ENCODE measurements around the gene SEMA3G.

The SEMA3G gene

DNA sequence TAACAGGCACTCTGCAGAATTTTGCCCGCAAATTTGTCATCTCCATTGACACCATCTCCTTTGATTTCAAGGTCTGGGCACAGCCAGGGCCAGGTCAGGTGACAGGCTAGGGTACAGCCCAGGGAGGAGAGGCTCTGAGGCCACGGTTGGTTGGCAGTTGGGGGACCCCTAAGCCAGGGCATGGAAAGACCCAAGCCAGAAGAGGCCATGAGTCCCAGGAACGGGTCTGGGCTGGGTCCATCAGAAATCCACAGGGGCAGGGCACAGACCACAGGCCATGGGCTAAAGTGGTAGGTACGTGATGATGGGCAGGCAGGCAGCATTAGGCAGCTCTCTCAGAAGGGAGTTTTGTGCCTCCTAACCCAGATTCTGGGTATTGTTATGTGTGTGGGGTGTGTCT is 45.8 kb downstream of the SEMA3G start:
- H3K27me3 Mint-ChIP-seq (ENCODE audit: low read depth): no peaks in the 10 kb centered on the region
- H3K4me1 Mint-ChIP-seq (ENCODE audit: low read depth): no peaks in the 10 kb centered on the region
- peaks cover 27% of the 10 kb centered on the region for H3K36me3 Mint-ChIP-seq (ENCODE audit: low read depth)
- no peaks in the 10 kb centered on the region for H3K9me3 Mint-ChIP-seq
- DNase-seq (ENCODE audit: low spot score): no peak
- no peak overlapping the region for H3K27ac Mint-ChIP-seq
- H3K4me3 Mint-ChIP-seq: no peak overlapping the region

DNA sequence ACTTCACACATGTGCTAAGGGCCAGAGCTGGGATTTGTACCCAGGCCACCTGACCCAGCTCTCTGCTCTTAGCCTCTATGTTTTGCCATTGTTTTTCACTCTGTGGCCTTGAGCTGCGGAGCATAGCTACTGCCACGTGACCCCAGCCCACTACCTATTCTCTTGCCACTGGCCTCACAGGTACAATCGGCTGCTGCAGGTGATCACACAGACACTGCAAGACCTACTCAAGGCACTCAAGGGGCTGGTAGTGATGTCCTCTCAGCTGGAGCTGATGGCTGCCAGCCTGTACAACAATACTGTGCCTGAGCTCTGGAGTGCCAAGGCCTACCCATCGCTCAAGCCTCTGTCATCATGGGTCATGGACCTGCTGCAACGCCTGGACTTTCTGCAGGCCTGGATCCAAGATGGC is 46.2 kb downstream of the SEMA3G start:
- DNase-seq (ENCODE audit: low spot score): no peak
- Mint-ChIP-seq H3K4me3 (no peak overlapping the region), H3K27me3 (ENCODE audit: low read depth) (no peaks in the 10 kb centered on the region), H3K27ac (no peak overlapping the region), H3K9me3 (no peaks in the 10 kb centered on the region), H3K36me3 (ENCODE audit: low read depth) (peaks cover 22% of the 10 kb centered on the region), H3K4me1 (ENCODE audit: low read depth) (no peaks in the 10 kb centered on the region)

DNA sequence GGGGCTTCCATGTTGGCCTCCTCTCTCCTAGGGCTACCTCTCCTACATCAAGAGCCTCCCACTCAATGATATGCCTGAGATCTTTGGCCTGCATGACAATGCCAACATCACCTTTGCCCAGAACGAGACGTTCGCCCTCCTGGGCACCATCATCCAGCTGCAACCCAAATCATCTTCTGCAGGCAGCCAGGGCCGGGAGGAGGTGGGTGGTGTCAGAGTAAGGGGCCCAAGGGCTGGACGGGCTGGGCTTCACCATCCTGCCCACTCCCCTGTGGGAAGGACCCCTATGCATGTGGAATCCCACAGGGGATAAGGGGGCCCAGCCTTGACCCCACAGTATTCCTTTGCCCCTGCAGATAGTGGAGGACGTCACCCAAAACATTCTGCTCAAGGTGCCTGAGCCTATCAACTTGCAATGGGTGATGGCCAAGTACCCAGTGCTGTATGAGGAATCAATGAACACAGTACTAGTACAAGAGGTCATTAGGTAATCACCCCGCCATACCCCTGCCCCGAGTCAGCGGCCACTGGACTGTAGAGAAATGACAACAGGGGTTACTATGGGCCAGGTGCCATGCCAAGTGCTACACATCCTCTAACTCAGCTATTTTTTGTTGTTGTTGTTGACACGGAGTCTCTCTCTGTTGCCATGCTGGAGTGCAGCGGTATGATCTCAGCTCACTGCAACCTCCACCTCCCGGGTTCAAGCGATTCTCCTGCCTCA is 47.1 kb downstream of the SEMA3G start:
- DNase-seq (ENCODE audit: low spot score): no peak
- Mint-ChIP-seq H3K36me3 (ENCODE audit: low read depth) (peaks cover 17% of the 10 kb centered on the region), H3K27me3 (ENCODE audit: low read depth) (no peaks in the 10 kb centered on the region), H3K9me3 (no peaks in the 10 kb centered on the region), H3K4me1 (ENCODE audit: low read depth) (no peaks in the 10 kb centered on the region), H3K4me3 (no peak overlapping the region), H3K27ac (no peak overlapping the region)

DNA sequence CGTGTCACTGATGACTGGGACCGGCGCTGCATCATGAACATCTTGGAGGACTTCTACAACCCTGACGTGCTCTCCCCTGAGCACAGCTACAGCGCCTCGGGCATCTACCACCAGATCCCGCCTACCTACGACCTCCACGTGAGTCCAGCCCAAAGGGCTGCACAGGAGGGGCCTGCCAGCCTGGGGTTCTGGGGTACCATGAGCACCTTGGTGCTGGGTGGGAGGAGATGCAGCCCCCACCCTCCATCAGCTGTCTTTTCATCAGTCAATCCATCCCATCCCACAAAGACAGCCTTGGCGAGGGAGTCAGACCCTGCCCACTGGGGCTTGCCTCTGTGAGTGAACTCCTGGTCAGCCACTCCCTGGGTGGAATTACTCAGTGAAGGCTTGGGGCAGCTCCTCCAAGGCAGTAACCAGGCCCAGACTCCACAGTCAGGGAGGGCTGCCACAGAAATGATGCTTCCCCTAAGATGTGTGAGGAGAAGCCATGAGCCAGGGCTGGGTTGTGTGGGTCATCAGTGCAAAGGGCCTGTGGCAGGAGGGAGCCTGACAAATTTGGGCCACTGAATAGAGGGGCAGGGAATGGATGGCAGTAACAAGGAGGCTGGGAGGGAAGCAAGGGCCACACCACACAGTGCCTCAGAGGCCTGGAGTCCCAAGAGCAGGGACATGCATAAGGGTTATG is 47.9 kb downstream of the SEMA3G start:
- Mint-ChIP-seq H3K4me3 (no peak overlapping the region), H3K9me3 (no peaks in the 10 kb centered on the region), H3K36me3 (ENCODE audit: low read depth) (peaks cover 14% of the 10 kb centered on the region), H3K27ac (no peak overlapping the region), H3K27me3 (ENCODE audit: low read depth) (no peaks in the 10 kb centered on the region), H3K4me1 (ENCODE audit: low read depth) (no peaks in the 10 kb centered on the region)
- DNase-seq (ENCODE audit: low spot score): no peak

DNA sequence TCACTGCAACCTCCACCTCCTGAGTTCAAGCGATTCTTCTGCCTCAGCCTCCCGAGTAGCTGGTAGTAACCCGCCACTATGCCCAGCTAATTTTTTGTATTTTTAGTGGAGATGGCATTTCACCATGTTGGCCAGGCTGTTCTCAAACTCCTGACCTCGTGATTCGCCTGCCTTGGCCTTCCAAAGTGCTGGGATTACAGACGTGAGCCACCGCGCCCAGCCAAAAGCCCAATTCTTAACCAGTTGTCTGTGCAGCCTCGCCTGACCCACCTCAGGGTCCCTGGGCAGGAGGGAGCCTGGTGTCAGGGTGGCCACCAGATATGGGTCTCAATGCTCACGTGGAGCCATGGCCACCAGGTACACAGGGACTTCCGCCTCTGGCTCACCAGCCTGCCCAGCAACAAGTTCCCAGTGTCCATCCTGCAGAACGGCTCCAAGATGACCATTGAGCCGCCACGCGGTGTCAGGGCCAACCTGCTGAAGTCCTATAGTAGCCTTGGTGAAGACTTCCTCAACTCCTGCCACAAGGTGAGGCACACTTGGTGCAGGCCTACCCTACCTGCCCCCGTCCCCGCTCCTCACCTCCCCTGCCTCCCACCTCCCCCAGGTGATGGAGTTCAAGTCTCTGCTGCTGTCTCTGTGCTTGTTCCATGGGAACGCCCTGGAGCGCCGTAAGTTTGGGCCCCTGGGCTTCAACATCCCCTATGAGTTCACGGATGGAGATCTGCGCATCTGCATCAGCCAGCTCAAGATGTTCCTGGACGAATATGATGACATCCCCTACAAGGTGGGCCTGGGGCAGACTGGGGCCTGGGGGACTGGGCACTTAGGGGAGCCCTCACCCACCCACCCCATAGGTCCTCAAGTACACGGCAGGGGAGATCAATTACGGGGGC is 48.6 kb downstream of the SEMA3G start:
- H3K27ac Mint-ChIP-seq: no peak overlapping the region
- peaks cover 7% of the 10 kb centered on the region for H3K36me3 Mint-ChIP-seq (ENCODE audit: low read depth)

DNA sequence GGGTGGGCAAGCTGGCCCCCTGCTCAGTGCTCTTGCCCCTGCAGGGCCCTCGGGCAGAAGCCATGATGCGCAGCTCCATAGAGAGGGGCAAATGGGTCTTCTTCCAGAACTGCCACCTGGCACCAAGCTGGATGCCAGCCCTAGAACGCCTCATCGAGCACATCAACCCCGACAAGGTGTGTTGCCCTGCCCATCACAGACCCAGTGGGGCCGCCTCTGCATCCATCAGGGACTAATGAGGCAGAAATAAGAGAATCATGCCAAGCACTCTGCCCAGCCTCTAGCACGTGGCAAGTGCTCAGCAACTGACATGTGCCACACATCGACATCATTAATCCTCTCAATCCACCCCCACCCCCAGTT is 49.4 kb downstream of the SEMA3G start:
- Mint-ChIP-seq H3K27ac (no peak overlapping the region), H3K27me3 (ENCODE audit: low read depth) (no peaks in the 10 kb centered on the region), H3K36me3 (ENCODE audit: low read depth) (peaks cover 4% of the 10 kb centered on the region), H3K4me3 (no peak overlapping the region), H3K4me1 (ENCODE audit: low read depth) (no peaks in the 10 kb centered on the region), H3K9me3 (no peaks in the 10 kb centered on the region)
- no peak for DNase-seq (ENCODE audit: low spot score)

More for the DNA sequence above, 48.6 kb downstream of the SEMA3G start:
- H3K4me3 Mint-ChIP-seq: no peak overlapping the region
- no peaks in the 10 kb centered on the region for H3K27me3 Mint-ChIP-seq (ENCODE audit: low read depth)
- no peaks in the 10 kb centered on the region for H3K9me3 Mint-ChIP-seq
- no peaks in the 10 kb centered on the region for H3K4me1 Mint-ChIP-seq (ENCODE audit: low read depth)
- no peak for DNase-seq (ENCODE audit: low spot score)

DNA sequence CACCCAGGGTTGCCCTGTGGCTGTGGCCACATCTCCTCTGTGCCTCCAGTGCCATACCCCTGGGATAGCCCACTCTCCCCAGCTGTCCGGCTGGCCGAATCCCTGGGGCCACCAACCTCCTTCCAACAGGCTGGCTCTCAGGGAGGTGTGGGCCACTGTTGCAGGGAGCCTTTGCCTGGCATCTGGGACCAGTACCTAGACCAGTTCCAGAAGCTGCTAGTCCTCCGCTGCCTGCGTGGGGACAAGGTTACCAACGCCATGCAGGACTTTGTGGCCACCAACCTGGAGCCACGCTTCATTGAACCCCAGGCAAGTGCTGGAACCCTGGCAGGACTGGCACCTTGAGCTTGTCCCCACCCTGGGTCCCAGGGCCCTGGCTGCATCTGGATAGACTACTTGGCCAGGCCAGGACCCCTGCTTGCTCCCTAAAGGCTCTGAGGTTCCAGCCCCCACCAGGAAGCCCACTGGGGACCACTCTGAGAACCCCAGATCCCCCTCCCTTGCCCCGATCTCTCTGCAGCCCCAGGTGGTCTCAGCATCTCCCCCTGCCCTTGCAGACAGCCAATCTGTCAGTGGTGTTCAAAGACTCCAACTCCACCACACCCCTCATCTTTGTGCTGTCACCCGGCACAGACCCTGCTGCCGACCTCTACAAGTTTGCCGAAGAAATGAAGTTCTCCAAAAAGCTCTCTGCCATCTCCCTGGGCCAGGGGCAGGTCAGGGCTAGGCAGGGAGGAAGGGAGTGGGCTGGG is 50.0 kb downstream of the SEMA3G start:
- peaks cover 4% of the 10 kb centered on the region for H3K36me3 Mint-ChIP-seq (ENCODE audit: low read depth)

DNA sequence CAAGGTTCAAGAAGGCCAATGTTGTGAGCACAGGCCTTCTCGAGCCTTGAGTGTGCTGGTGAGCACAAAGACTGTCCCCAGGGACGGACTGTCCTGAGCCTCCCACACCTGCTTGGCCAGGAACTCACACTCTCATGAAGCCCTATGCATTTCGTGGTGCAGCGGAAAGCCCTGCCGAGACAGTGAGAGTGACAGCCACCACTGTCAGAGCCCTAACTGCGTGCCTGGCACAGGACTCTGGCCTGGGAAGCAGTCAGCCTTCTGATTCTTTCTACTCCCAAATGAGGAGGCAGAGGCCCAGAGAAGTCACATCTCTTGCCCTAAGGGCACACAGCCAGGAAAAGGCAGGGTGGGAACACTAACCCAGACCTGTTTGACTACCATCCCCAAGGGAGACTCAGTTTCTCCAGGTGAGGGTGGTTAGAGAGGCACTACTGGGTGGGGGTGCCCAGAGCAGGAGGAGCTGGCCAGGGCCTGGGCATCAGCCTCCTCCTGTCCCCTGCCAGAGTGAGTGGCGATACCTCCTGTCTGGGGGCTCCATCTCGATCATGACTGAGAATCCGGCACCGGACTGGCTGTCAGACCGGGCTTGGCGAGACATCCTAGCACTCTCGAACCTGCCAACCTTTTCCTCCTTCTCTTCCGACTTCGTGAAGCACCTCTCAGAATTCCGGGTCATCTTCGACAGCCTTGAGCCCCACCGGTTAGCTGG is 50.8 kb downstream of the SEMA3G start:
- Mint-ChIP-seq H3K4me3 (no peak overlapping the region), H3K36me3 (ENCODE audit: low read depth) (peaks cover 4% of the 10 kb centered on the region), H3K27ac (no peak overlapping the region), H3K4me1 (ENCODE audit: low read depth) (no peaks in the 10 kb centered on the region), H3K9me3 (no peaks in the 10 kb centered on the region), H3K27me3 (ENCODE audit: low read depth) (no peaks in the 10 kb centered on the region)
- no peak for DNase-seq (ENCODE audit: low spot score)

More for the DNA sequence above, 50.0 kb downstream of the SEMA3G start:
- no peak overlapping the region for H3K27ac Mint-ChIP-seq
- H3K4me3 Mint-ChIP-seq: no peak overlapping the region
- H3K9me3 Mint-ChIP-seq: no peaks in the 10 kb centered on the region
- no peaks in the 10 kb centered on the region for H3K4me1 Mint-ChIP-seq (ENCODE audit: low read depth)
- no peaks in the 10 kb centered on the region for H3K27me3 Mint-ChIP-seq (ENCODE audit: low read depth)
- no peak for DNase-seq (ENCODE audit: low spot score)

DNA sequence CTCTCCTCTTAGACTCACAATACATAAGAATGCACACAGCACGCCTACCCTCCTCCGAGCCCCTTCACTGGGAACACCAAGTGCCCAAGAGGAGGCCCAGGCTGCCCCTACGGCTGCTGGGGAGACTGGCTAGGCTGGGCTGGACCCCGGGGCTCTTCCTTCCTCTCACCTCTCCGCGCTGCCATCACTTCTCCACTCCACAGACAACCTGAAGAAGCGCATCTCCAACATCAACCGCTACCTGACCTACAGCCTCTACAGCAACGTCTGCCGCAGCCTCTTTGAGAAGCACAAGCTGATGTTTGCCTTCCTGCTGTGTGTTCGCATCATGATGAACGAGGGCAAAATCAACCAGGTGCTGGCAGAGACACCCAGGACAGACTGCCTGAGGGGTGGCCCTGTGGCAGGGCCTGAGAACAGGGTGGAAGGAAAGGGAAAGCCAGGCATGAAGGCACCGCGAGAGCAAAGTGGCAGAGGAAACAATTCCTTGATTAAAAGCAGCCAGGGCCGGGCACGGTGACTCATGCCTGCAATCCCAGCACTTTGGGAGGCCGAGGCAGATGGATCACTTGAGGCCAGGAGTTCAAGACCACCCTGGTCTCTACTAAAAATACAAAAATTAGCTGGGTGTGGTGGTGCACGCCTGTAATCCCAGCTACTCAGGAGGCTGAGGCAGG is 51.6 kb downstream of the SEMA3G start:
- H3K27me3 Mint-ChIP-seq (ENCODE audit: low read depth): no peaks in the 10 kb centered on the region
- no peaks in the 10 kb centered on the region for H3K9me3 Mint-ChIP-seq
- H3K27ac Mint-ChIP-seq: no peak overlapping the region
- no peak overlapping the region for H3K4me3 Mint-ChIP-seq
- H3K36me3 Mint-ChIP-seq (ENCODE audit: low read depth): peaks cover 6% of the 10 kb centered on the region
- no peak for DNase-seq (ENCODE audit: low spot score)
- H3K4me1 Mint-ChIP-seq (ENCODE audit: low read depth): no peaks in the 10 kb centered on the region

DNA sequence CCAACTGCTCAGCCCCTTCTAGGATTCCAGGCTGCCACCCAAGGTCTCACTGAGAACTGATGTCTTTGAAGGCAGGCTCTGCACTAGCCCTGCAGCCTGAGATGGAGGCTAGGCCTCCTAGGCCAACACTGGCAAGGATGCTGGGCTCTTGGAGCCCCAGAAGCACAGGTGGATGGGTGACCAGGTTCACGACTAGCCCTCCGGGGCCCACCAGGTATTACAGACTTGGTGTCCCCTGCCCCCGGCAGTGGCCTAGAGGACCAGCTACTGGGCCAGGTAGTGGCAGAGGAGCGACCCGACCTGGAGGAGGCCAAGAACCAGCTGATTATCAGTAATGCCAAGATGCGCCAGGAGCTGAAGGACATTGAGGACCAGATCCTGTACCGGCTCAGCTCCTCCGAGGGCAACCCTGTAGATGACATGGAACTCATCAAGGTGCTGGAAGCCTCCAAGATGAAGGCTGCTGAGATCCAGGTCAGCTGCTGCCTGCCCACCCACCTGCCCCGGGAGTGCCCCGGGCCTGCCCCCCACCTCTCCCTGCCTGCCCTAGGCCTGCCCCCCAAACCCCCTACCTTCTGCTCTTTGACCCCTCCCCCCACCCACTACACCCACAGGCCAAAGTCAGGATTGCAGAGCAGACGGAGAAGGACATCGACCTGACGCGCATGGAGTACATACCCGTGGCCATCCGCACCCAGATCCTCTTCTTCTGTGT is 52.5 kb downstream of the SEMA3G start:
- Mint-ChIP-seq H3K4me3 (no peak overlapping the region), H3K9me3 (no peaks in the 10 kb centered on the region), H3K27ac (no peak overlapping the region), H3K27me3 (ENCODE audit: low read depth) (no peaks in the 10 kb centered on the region), H3K4me1 (ENCODE audit: low read depth) (no peaks in the 10 kb centered on the region), H3K36me3 (ENCODE audit: low read depth) (peaks cover 6% of the 10 kb centered on the region)
- DNase-seq (ENCODE audit: low spot score): no peak

DNA sequence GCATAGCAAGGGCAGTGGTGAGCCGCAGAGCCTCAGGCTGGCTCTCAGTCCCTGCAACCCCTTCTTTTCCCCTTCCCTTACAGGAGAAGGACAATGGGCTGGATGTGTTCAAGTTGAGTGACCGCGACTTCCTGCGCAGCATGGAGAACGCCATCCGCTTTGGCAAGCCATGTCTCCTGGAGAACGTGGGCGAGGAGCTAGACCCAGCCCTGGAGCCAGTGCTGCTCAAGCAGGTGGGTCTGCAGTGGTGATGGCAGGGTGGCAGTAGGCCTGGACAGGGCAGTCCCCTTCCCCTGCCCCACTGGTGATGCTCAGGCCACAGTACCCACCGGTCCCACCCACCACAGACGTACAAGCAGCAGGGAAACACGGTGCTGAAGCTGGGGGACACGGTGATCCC is 53.8 kb downstream of the SEMA3G start:
- Mint-ChIP-seq H3K9me3 (no peaks in the 10 kb centered on the region), H3K4me1 (ENCODE audit: low read depth) (no peaks in the 10 kb centered on the region), H3K36me3 (ENCODE audit: low read depth) (peaks cover 6% of the 10 kb centered on the region), H3K27ac (no peak overlapping the region), H3K4me3 (no peak overlapping the region), H3K27me3 (ENCODE audit: low read depth) (no peaks in the 10 kb centered on the region)
- DNase-seq (ENCODE audit: low spot score): no peak

DNA sequence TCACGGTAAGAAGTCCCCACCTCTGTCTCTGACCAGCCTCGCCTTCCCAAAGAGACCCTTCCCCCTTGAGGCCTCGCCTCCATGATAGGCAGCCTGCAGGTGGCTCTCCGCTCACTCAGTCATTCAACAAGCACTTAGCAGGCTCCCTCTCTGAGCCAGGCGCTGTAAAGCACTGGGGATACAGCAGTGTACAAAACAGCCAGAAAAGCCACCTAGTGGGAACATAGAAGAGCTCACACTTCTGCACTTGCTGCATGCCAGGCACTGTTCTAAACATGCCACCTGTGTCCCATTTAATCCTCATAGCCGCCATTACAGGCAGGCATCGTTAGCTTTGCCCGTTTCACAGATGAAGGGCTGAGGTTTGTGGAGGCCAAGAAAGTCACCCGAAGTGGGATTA is 56.0 kb downstream of the SEMA3G start:
- Mint-ChIP-seq H3K27ac (no peak overlapping the region), H3K4me1 (ENCODE audit: low read depth) (no peaks in the 10 kb centered on the region), H3K27me3 (ENCODE audit: low read depth) (no peaks in the 10 kb centered on the region), H3K4me3 (no peak overlapping the region), H3K9me3 (no peaks in the 10 kb centered on the region), H3K36me3 (ENCODE audit: low read depth) (peaks cover 6% of the 10 kb centered on the region)
- DNase-seq (ENCODE audit: low spot score): no peak

All from T-helper 2 cell treated with Interferon-gamma antibody and Interleukin-4, amounts not matched to agents 5 μg/mL and 100 μg/mL, for 36 hours (primary cell).